H1 (cell line): ENCODE data around the gene TMEM97. TPM values are rescaled to one million over a fixed set of nuclear protein-coding genes. Genes with fewer than 3 reads are reported as not detected.

Experiments
- CTCF ChIA-PET: fragments of 300-600 bp; sonication (Branson Sonifier 250); formaldehyde crosslinking; loops from one replicate; lab custom pipeline; 2021; ENCODE audit not compliant: partially characterized antibody; lab: Charles Lee
- POLR2A ChIA-PET: fragments of 300-600 bp; sonication (Branson Sonifier 250); formaldehyde crosslinking; loops from one replicate; lab custom pipeline; 2021; ENCODE audit warnings: inconsistent platforms; ENCODE audit not compliant: partially characterized antibody; lab: Charles Lee
- DNase-seq, 2 experiments: peaks; one replicate each; pipeline versions ENCODE4 v3.0.0 to v3.0.0-alpha.2; 2010 to 2022; ENCODE audit warnings: low spot score in 2 of 2, low read depth in 1 of 2, mixed read lengths in 1 of 2
- FAIRE-seq: peaks from 2 replicates; lab custom pipeline; 2011; peaks lifted over from hg19 to GRCh38; lab: Jason Lieb, UNC
- H2AFZ ChIP-seq: 2 replicates; pipeline ENCODE4 v1.8.1; 2012; ENCODE audit warnings: low read length, inconsistent platforms
- H2AK5ac ChIP-seq: 2 replicates; pipeline ENCODE4 v1.6.1; 2013; ENCODE audit warnings: low read depth, low read length
- H2BK120ac ChIP-seq: replicated peaks from 2 replicates; pipeline ENCODE3; 2013; ENCODE audit warnings: low read depth, low read length, inconsistent platforms
- H2BK12ac ChIP-seq: 2 replicates; pipeline ENCODE4 v1.6.1; 2013; ENCODE audit warnings: low read depth, low read length
- H2BK15ac ChIP-seq: 2 replicates; pipeline ENCODE4 v1.6.1; 2013; ENCODE audit warnings: low read length
- H2BK20ac ChIP-seq: 2 replicates; pipeline ENCODE4 v1.6.1; 2013; ENCODE audit warnings: low read length
- H2BK5ac ChIP-seq: 2 replicates; pipeline ENCODE4 v1.6.1; 2013; ENCODE audit warnings: low read depth, low read length
- H3K14ac ChIP-seq: 2 replicates; pipeline ENCODE4 v1.6.1; 2013; ENCODE audit warnings: inconsistent platforms; ENCODE audit not compliant: insufficient read length
- H3K18ac ChIP-seq: 2 replicates; pipeline ENCODE4 v1.6.1; 2013; ENCODE audit warnings: low read length; ENCODE audit errors: extremely low read depth
- H3K23ac ChIP-seq: 2 replicates; pipeline ENCODE4 v1.6.1; 2013; ENCODE audit warnings: inconsistent platforms; ENCODE audit not compliant: insufficient read length
- H3K23me2 ChIP-seq: 2 replicates; pipeline ENCODE4 v1.6.1; 2013; ENCODE audit warnings: low read depth, low read length
- H3K27ac ChIP-seq: 2 replicates; pipeline ENCODE4 v1.6.1; 2011; ENCODE audit warnings: low read depth, low read length, inconsistent platforms
- H3K27me3 ChIP-seq, 4 experiments: replicated peaks in 1 of 4; 1 replicate in 1 of 4; 2 replicates in 3 of 4; pipeline versions ENCODE4 v1.6.1 to v1.8.1; 2011 to 2013; ENCODE audit warnings: low read length in 3 of 4, mild to moderate bottlenecking in 3 of 4, inconsistent platforms in 2 of 4, mixed read lengths in 2 of 4, moderate library complexity in 1 of 4; ENCODE audit not compliant: control insufficient read depth in 3 of 4, insufficient read depth in 3 of 4; ENCODE audit errors: extremely low read depth in 1 of 4
- H3K36me3 ChIP-seq, 4 experiments: 2 replicates each; pipeline versions ENCODE4 v1.6.1 to v1.8.1; 2011 to 2013; ENCODE audit warnings: mild to moderate bottlenecking in 4 of 4, low read length in 3 of 4, moderate library complexity in 2 of 4, control low read depth in 1 of 4, inconsistent platforms in 1 of 4; ENCODE audit not compliant: insufficient read depth in 4 of 4, control insufficient read depth in 2 of 4
- H3K4ac ChIP-seq: replicated peaks from 2 replicates; pipeline ENCODE3; 2013; ENCODE audit warnings: low read length, low read depth, mixed read lengths, inconsistent platforms; ENCODE audit not compliant: insufficient read length
- H3K4me1 ChIP-seq, 4 experiments: replicated peaks in 1 of 4; 1 replicate in 1 of 4; 2 replicates in 3 of 4; pipeline versions ENCODE4 v1.6.1 to v1.8.1; 2011 to 2013; ENCODE audit warnings: low read length in 3 of 4, inconsistent platforms in 2 of 4, mixed read lengths in 1 of 4; ENCODE audit not compliant: insufficient read depth in 4 of 4, control insufficient read depth in 3 of 4
- H3K4me2 ChIP-seq, 2 experiments: 2 replicates each; pipeline versions ENCODE4 v1.6.1 to v1.8.1; 2011 to 2013; ENCODE audit warnings: low read depth in 2 of 2, low read length in 2 of 2, control low read depth in 1 of 2, inconsistent platforms in 1 of 2, mild to moderate bottlenecking in 1 of 2; ENCODE audit not compliant: insufficient read depth in 1 of 2
- H3K4me3 ChIP-seq, 4 experiments: fragments of 200-600, 300-600 bp in 1 of 4; sonication (generic), shearing (Covaris generic), sonication (Bioruptor Twin) in 1 of 4; 2 replicates each; pipeline versions ENCODE4 v1.5.1 to v1.8.1; 2011 to 2016; ENCODE audit warnings: low read length in 4 of 4, low read depth in 3 of 4, control low read depth in 2 of 4, inconsistent platforms in 2 of 4, mild to moderate bottlenecking in 2 of 4, mixed read lengths in 1 of 4, moderate library complexity in 1 of 4; ENCODE audit not compliant: insufficient read depth in 2 of 4; ENCODE audit errors: extremely low read depth in 1 of 4
- H3K56ac ChIP-seq: replicated peaks from 2 replicates; pipeline ENCODE3; 2013; ENCODE audit warnings: low read depth, mild to moderate bottlenecking, mixed read lengths, low read length, inconsistent platforms; ENCODE audit not compliant: insufficient read length
- H3K79me1 ChIP-seq: 2 replicates; pipeline ENCODE4 v1.6.1; 2013; ENCODE audit warnings: low read depth, low read length, control low read depth
- H3K79me2 ChIP-seq, 2 experiments: 2 replicates each; pipeline versions ENCODE4 v1.6.1 to v1.8.1; 2012 to 2013; ENCODE audit warnings: low read length in 2 of 2, mild to moderate bottlenecking in 2 of 2, inconsistent platforms in 1 of 2; ENCODE audit not compliant: insufficient read depth in 2 of 2, control insufficient read depth in 1 of 2
- H3K9ac ChIP-seq, 4 experiments: replicated peaks in 1 of 4; 1 replicate in 1 of 4; 2 replicates in 3 of 4; pipeline versions ENCODE4 v1.6.1 to v1.8.1; 2011 to 2013; ENCODE audit warnings: low read depth in 3 of 4, low read length in 3 of 4, control low read depth in 2 of 4, mild to moderate bottlenecking in 2 of 4, moderate library complexity in 2 of 4, inconsistent platforms in 1 of 4; ENCODE audit errors: extremely low read depth in 1 of 4
- H3K9me3 ChIP-seq, 2 experiments: 2 replicates each; pipeline versions ENCODE4 v1.6.1 to v1.8.1; 2012 to 2013; ENCODE audit warnings: mild to moderate bottlenecking in 2 of 2, moderate library complexity in 2 of 2, control low read depth in 1 of 2, inconsistent platforms in 1 of 2, low read depth in 1 of 2, low read length in 1 of 2, mixed read lengths in 1 of 2; ENCODE audit not compliant: insufficient read depth in 2 of 2
- H4K20me1 ChIP-seq, 2 experiments: replicated peaks in 1 of 2; 2 replicates each; pipeline versions ENCODE3 to v1.8.1; 2011 to 2013; ENCODE audit warnings: inconsistent platforms in 2 of 2, low read length in 2 of 2, mild to moderate bottlenecking in 1 of 2; ENCODE audit not compliant: insufficient read depth in 2 of 2, control insufficient read depth in 1 of 2
- H4K5ac ChIP-seq: 2 replicates; pipeline ENCODE4 v1.6.1; 2013; ENCODE audit warnings: low read length, low read depth, mixed read lengths, inconsistent platforms; ENCODE audit not compliant: insufficient read length
- H4K8ac ChIP-seq: 2 replicates; pipeline ENCODE4 v1.8.0; 2013; ENCODE audit warnings: mild to moderate bottlenecking, moderate library complexity, low read length, inconsistent platforms; ENCODE audit not compliant: insufficient read depth; ENCODE audit errors: extremely low read depth
- H4K91ac ChIP-seq: replicated peaks from 2 replicates; pipeline ENCODE3; 2013; ENCODE audit warnings: low read length, mixed read lengths, inconsistent platforms; ENCODE audit not compliant: insufficient read length
- BCL11A ChIP-seq, 2 experiments: IDR thresholded peaks; one replicate each; pipeline ENCODE4 v1.6.1; 2011; ENCODE audit warnings: low read depth in 2 of 2, low read length in 2 of 2, mild to moderate bottlenecking in 2 of 2
- BRCA1 ChIP-seq: IDR thresholded peaks from 2 replicates; pipeline ENCODE4 v1.6.1; 2012; ENCODE audit warnings: low read depth, low read length, improper control_type of control experiment
- CEBPB ChIP-seq: IDR thresholded peaks from 2 replicates; pipeline ENCODE4 v1.6.1; 2012; ENCODE audit warnings: low read depth, low read length
- CHD1 ChIP-seq: IDR thresholded peaks from 2 replicates; pipeline ENCODE4 v1.6.1; 2012; ENCODE audit warnings: low read depth, low read length, improper control_type of control experiment
- CHD2 ChIP-seq: IDR thresholded peaks from 2 replicates; pipeline ENCODE4 v1.6.1; 2012; ENCODE audit warnings: low read length, improper control_type of control experiment
- CREB1 ChIP-seq: IDR thresholded peaks from 2 replicates; pipeline ENCODE4 v1.6.1; 2012; ENCODE audit warnings: inconsistent platforms
- EGR1 ChIP-seq: IDR thresholded peaks from 2 replicates; pipeline ENCODE4 v1.6.1; 2011; ENCODE audit warnings: low read depth, low read length, borderline replicate concordance
- FOSL1 ChIP-seq: IDR thresholded peaks from 2 replicates; pipeline ENCODE4 v1.6.1; 2011; ENCODE audit warnings: mild to moderate bottlenecking, low read depth, low read length, moderate library complexity; ENCODE audit not compliant: insufficient read depth
- KDM1A ChIP-seq: fragments of 200-600, 300-600 bp; sonication (generic); IDR thresholded peaks from 2 replicates; pipeline ENCODE4 v1.7.1; 2016; ENCODE audit warnings: mild to moderate bottlenecking, low read length, borderline replicate concordance
- KDM5A ChIP-seq: fragments of 200-600 bp; IDR thresholded peaks from 2 replicates; pipeline ENCODE4 v1.7.1; 2012; ENCODE audit warnings: mild to moderate bottlenecking, low read length, inconsistent platforms, mixed read lengths
- MAFK ChIP-seq: IDR thresholded peaks from 2 replicates; pipeline ENCODE4 v1.6.1; 2012; ENCODE audit warnings: low read depth, mild to moderate bottlenecking, improper control_type of control experiment, low read length
- NANOG ChIP-seq: IDR thresholded peaks from 2 replicates; pipeline ENCODE4 v1.6.1; 2011; ENCODE audit warnings: low read length, low read depth, mild to moderate bottlenecking, inconsistent platforms; ENCODE audit not compliant: insufficient read depth, poor library complexity, severe bottlenecking
- NRF1 ChIP-seq: IDR thresholded peaks from 2 replicates; pipeline ENCODE4 v1.6.1; 2011; ENCODE audit warnings: mild to moderate bottlenecking, low read depth, low read length, improper control_type of control experiment
- PHF8 ChIP-seq: fragments of 200-600 bp; sonication (generic); conservative IDR thresholded peaks from 2 replicates; pipeline ENCODE4 v1.7.1; 2012; ENCODE audit warnings: low read depth, mild to moderate bottlenecking, inconsistent platforms, low read length, moderate library complexity
- POLR2AphosphoS5 ChIP-seq: IDR thresholded peaks from 2 replicates; pipeline ENCODE4 v1.6.1; 2011; ENCODE audit warnings: low read depth, low read length
- RFX5 ChIP-seq: IDR thresholded peaks from 2 replicates; pipeline ENCODE4 v1.6.1; 2011; ENCODE audit warnings: low read depth, low read length, improper control_type of control experiment, borderline replicate concordance
- WGBS, 2 experiments: shearing (Covaris generic) in 1 of 2; methylation state at CpG; one replicate each; pipeline versions ENCODE4 v1.1.6 to v1.1.7; 2013 to 2015; ENCODE audit warnings: low lambda C conversion rate in 2 of 2, mixed read lengths in 2 of 2, inconsistent platforms in 1 of 2, low coverage in 1 of 2, missing lambda C conversion rate in 1 of 2; ENCODE audit not compliant: insufficient replicate concordance in 2 of 2, insufficient coverage in 1 of 2, insufficient read length in 1 of 2; ENCODE audit errors: extremely low coverage in 1 of 2, missing lambda C conversion rate in 1 of 2; 5-methylcytosine and 5-hydroxymethylcytosine counted together
- polyA plus RNA-seq, 7 experiments: library from polyadenylated mRNA; depleted of rRNA in 3 of 7; stranded (reverse) in 5 of 7; unstranded in 2 of 7; fragments of >200 nt in 5 of 7; fragments of 200-250 nt in 2 of 7; gene quantifications; 1 replicate in 5 of 7; 2 replicates in 1 of 7; 4 replicates in 1 of 7; pipeline versions ENCODE4 v1.2.1 to v1.2.3, GENCODE V29; 2011 to 2013; ENCODE audit warnings: missing spikeins in 2 of 7, mixed read lengths in 2 of 7
- total RNA-seq: library from RNA; stranded (reverse); fragmentation: NEBNext Ultra II Directional; extraction: Animal tissue kit (Norgen Biotek cat#: 25700); gene quantifications from 2 replicates; pipeline ENCODE4 v1.2.1, GENCODE V29; 2021

Gene TMEM97
- total and polyA plus RNA-seq, 2 of the 8 experiments (the other 6 are each of a cell fraction or from before 2014, with no cell fraction given), result 126 to 130 TPM

DNA sequence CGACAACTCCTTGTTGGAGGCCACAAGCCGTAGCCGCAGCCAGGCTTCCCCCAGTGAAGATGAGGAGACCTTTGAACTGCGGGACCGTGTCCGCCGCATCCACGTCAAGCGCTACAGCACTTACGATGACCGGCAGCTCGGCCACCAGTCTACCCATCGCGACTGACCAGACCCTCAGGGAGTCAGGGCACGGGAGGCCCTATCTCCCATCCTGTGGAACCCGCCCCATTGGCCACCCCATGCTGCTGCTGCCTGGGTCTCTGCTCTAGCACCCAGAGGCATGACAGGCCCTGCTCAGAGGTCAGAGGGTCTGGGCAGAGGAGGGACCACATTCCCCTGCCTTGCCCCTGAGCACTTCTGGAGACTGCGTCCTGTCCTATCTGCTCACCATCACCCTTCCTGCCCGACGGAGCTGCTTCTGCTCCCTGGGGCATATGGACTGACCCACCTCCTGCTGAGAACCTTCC is 25.5 kb downstream of the TMEM97 start:
- Histone ChIP-seq H3K9me3 (no peaks in the 10 kb centered on the region), H2BK15ac (no peak overlapping the region), H3K4me2 (no peak overlapping the region), H3K27ac (no peak overlapping the region), H3K27me3 (no peaks in the 10 kb centered on the region), H2AK5ac (no peak overlapping the region), H3K79me1 (no peaks in the 10 kb centered on the region), H3K36me3 (peaks cover 13 to 47% (median 35%) of the 10 kb centered on the region in 4 experiments), H3K4me1 (peaks cover 0 to 4% (median 0%) of the 10 kb centered on the region in 4 experiments; a peak in 3 of 7 replicates), H3K79me2 (no peaks in the 10 kb centered on the region), H2BK120ac (no peak overlapping the region), H3K4me3 (no peak overlapping the region), H3K18ac (no peak overlapping the region), H3K14ac (no peak overlapping the region), H4K5ac (no peak overlapping the region), H3K9ac (no peak overlapping the region), H4K8ac (no peak overlapping the region), H4K91ac (no peak overlapping the region), H2BK12ac (no peak overlapping the region), H3K4ac (no peak overlapping the region), H4K20me1 (peaks cover 11 to 17% of the 10 kb centered on the region in 2 experiments), H3K23me2 (no peaks in the 10 kb centered on the region), H3K56ac (no peak overlapping the region), H3K23ac (no peak overlapping the region), H2AFZ (no peak overlapping the region), H2BK20ac (no peak overlapping the region), H2BK5ac (no peak overlapping the region)
- WGBS, 2 experiments, result 92% methylated on average over 19 of the region's 19 CpGs; no CpG with 5 or more reads in 1 of the 2 experiments
- ChIA-PET CTCF (interaction anchor here (1.0 kb wide), 1 partner anchor 9 kb away, joined by 3 read pairs; the partner anchor contains the start of gene TNFAIP1), POLR2A (interaction anchor here (1.0 to 9.7 kb wide), 5 partner anchors 9 to 42 kb away, joined by 3 to 92 read pairs (median 5); partner anchors contain the start of genes IFT20, POLDIP2 and TNFAIP1)
- TF ChIP-seq NANOG (no peak), CEBPB (no peak), CHD1 (no peak), MAFK (no peak), KDM1A (no peak), CREB1 (no peak), CHD2 (no peak), BRCA1 (no peak), FOSL1 (no peak), BCL11A (IDR thresholded peaks at IDR 0.05; ENCODE audit: low read depth in 2 of 2, low read length in 2 of 2) (no peak), POLR2AphosphoS5 (no peak), PHF8 (no peak), KDM5A (no peak), EGR1 (no peak), NRF1 (no peak), RFX5 (no peak)
- FAIRE-seq, result no peak
- no peak for DNase-seq
